Stimulated activated CD8-positive, alpha-beta memory T cell treated with anti-CD3 and anti-CD28 coated beads, Interleukin-15, amount 100 ng/mL, for 48 hours (primary cell): ENCODE data around the gene MTMR1.
A peak's percentile ranks its signal among the peaks of the same experiment; 100 is the strongest.

Source experiments
- DNase-seq, 2 donors: peaks; one replicate each; pipeline ENCODE4 v3.0.0-alpha.2; 2020; ENCODE audit warnings: low read depth in 2 of 2

Gene MTMR1

DNA sequence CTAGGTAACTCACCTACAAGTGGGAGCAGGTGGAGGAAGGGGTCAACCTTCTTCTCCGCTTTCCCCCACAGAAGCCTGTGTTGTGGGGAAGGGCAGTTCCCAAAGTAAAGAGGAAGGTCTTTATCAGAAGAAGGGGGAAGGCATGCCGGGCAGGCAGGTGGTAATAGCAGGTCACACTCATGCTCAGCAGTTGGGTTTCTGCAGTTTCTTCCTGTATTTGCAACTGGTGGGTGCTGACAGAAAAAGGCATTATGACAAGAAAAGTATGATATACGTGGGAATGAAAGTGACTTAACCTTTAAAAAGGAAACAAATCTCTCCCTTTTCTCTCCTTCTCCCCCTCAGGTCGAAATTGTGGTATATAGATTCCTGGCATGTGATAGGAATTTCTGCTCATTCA is 3.7 kb downstream of the MTMR1 start:
- DNase-seq: no peak

DNA sequence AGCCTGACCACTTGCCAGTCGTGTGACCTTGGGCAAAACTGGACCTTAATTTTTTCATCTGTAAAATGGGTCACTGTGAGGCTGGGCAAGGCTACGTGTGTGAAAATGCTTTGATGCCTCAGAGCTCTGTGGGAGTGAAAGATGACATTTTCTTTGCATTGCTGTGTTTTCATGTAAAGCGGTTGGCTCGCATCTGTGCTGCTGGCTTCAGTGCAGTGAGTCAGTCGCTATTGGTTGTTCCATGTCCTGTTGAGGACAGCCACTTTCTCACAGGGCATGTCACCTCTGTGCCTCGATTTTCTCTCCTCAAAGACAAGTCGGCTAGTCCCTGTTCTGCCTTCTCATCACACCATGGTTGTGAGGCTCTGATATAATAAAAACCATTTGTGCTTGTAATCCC is 4.4 kb downstream of the MTMR1 start:
- no peak for DNase-seq

DNA sequence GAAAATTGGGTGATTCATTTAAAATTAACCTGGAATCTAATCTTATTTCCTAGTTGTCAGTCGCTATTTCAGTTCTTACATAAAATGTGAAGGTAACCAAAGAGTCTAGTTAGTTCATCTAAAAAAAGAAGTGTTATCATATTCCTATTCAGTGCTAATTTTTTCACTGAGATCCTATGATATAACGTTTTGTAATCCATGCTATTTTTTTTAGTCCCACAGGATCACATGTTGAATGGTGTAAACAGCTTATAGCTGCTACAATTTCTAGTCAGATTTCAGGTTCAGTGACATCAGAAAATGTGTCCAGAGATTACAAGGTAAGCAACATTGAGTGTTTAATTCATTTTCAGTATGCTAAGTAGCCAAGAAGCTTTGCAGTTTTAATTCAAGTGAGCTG is 5.8 kb downstream of the MTMR1 start:
- no peak for DNase-seq

DNA sequence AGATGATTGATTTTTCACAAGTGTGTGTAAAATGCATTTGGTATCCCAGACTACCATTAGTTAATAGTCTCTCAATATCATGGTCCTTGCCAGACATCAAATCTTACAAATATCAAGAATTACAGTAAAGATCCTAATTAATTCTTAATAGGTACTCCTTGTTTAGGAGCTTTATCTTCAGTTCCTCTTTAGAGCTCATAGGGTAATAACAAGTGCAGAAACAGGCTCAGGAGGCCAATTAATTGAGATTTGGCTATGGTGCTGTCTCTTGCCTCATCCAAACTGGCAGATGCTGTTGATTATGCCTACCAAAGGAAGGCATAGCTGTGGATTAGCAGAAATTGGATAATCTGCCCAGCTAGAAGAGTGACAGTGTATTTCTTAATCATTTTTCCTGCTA is 6.9 kb downstream of the MTMR1 start:
- DNase-seq: no peak

DNA sequence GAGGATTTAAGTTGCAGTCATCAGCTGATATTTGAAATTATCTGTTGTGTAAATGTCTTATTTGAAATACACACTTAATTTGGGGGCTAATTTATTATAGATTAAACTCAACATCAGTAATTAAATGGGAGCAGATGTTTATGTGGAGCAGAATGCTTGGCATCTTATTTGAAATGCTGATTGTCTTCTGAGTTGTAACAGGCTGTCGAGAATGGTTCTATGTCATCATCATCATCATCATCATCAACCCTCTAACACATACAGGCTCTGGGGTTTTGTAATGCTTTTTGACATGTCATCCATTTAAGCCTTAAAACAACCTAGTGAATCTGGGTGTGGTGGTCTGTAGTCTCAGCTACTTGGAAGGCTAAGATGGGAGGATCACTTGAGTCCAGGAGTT is 8.2 kb downstream of the MTMR1 start:
- DNase-seq: no peak

DNA sequence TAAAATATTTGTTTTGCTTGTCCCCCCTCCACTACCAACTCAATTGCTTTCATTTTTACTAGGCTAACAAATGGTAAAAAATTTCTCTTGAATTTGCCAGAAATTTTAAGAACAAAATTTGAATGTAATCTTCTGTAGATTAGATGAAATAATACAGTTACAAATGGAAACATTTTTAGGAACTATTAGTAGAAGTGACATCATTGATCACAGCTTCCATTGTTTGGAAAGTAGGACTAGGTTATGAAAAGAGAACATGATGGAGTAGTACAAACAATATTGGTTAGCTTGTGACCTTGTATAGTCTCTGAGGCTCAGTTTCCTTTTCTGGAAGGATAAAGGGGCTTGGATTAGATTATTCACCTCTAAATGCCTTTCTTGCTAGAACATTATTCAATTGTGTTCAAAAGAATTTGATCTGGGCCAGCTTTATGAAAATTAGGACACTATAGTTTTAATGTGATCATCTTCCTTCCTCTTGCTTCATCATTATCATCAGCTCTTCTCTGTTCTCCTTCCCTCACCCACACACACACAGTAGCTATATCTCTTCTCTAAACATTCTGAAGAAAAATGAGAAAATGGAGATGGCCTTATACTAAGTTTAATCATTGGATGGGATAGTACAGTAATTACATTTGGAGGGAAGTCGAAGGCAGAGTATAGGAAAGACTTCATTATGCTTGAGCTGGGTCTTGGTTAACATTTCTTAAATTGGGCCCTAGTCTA is 9.9 kb downstream of the MTMR1 start:
- DNase-seq: no peak

DNA sequence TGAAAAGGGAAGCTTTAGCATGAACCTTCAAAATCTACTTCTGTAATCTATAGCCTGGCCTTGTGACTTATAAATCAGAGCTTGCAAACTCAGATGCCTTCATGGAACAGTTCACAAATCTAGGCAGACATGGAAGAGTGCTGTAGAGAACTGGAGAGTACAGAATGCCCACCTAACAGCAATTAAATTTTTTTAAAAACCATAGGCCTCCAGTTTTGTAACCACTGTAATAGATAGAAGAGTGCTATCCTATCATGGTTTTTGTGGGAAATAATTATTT is 10.4 kb downstream of the MTMR1 start:
- DNase-seq: no peak

DNA sequence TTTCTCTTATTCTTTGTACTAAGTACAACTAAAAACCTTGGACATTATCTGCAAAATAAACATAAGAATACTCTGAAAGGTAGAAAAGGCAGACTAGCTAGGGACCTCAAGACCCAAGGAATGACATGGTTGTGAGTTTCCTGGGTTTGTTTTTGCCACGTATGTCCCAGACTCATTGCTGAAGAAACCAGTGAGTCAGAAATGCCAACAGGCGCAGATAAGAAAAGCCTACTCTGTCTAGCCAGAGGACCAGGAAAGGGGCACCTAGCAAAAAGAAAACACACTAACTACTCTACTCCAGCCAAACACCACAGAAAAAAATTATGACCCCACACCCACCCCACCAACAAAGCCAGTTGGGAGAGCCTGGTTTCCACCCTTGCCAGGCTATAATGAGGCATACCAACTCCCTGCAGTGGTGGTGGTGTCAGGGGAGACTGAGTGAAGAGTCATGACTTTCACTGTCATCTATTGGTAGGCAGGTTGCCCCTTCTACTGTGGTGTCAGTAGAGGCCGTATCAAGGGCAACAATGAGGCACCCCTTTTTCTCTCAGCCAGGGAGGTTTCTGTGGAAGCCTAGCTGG is 10.9 kb downstream of the MTMR1 start:
- no peak for DNase-seq

DNA sequence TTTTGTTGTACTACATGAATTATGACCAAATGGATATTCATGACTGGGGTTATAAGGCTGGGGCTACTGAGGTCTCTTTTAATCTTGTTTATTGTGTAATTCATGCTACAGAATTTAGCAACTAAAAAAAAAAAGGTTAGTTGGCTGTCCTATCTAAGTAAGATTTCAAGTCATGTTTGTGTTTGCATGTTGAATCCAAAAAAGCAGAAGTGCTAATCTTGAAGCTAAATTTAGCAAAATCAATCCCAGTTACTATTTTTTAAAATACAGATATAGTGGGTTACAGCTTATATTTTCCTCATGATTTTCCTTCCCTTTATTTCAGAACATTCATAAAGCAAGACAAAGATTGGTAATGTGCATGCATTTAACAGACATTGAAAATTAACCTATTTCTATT is 19.4 kb downstream of the MTMR1 start:
- DNase-seq: no peak

DNA sequence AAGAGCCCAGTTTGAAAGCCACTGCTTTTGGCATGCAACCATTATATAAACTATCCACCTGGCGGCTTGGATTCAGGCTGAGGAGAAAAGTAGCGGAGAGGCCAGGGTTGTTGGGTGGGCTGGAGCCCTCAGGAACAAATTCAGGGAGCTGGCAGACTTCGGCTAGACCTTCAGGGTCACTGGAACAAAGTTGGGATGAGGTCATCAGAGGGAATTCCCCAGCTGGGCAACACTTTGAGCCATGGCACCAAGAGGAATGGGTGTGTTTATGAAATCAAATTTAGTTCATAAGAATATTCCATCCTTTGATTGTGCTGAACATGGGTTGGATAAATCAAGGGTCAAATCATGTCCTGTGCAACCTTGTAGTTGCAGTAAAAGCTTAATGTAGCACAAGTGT is 22.0 kb downstream of the MTMR1 start:
- DNase-seq: no peak

DNA sequence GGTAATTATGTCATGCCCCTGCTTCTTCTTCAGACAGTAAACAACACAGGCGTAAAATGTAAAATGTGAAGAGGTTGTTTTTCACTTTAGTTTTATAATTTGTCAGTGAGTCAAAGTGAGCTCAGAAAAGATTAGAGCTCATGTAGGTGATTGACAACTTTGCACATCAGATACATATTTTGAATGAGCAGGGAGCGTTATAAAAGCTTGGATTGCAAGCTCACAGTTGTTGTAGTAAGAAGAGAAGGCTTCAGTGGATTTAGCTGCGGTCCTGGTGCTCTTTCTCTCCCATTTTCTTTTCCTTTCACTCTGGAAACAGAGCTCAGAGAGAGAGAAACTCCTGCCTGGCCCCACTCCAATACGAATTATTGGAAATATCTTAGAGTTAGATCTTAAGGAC is 26.4 kb downstream of the MTMR1 start:
- no peak for DNase-seq

DNA sequence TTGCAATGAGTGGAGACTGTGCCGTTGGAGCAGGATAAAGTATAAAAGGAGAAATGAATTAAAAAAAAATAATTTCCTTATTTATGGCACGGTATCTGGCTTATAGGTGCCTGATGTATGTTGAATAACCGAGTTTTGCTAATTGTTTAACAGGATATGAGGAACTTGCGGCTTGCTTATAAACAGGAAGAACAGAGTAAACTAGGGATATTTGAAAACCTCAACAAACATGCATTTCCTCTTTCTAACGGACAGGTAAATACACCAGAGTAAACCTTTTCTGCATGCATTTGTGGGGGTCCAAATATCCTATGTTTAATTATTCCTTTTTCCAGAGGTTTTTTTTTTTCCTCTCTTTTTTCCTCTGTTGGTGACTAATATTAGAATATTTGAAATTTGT is 36.8 kb downstream of the MTMR1 start:
- no peak for DNase-seq

DNA sequence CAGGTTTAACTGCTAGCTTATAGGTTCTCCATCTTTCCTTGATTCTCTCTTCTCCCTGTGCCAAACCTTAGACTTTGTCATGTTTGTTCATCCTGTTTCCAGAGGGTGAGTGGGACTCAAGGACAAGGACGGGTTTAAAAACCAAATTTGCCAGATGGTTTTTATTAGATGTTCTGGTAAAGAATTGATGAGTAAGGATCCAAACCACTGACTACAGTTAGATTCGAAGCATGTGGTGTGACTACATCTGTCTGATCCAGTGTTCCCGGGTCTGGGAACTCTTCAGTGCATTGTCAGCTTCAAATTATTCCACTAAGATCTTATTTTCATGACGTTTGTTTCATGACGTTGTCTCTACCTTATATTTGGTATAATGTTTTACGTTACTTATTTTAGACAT is 37.5 kb downstream of the MTMR1 start:
- DNase-seq: no peak

DNA sequence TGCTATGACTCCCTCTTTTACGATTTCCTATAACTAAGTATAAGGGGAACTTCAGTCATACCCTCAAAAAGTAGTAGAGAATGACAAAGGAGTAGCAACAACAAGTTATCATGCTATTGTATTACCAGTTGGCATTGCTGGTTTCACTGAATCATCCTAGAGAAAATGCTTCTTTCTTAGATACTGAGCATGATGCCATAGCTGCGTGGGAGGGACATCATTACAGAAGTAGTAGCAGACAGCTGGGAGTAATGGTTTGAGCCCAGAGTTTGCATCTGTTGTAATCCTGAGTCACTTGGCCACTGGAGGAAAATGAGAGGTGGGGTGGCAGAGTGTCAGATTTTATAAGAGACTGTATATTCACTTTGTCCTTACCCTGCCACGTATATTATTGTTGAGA is 38.6 kb downstream of the MTMR1 start:
- DNase-seq: peak; percentile 39 to 43

DNA sequence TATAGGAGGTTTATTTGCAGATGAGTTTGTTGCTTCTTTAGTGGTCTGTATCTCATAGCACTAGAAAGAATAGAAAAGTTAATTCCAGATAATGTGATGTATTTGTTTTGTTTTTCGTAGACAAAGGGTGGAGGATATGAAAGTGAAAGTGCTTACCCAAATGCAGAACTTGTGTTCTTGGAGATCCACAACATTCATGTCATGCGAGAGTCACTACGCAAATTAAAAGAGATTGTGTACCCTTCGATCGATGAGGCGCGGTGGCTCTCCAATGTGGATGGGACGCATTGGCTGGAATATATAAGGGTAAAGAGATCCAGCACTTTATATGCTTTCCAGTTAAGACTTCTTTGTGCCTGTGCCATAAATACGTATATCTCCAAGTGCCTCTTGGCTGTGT is 43.3 kb downstream of the MTMR1 start:
- no peak for DNase-seq

DNA sequence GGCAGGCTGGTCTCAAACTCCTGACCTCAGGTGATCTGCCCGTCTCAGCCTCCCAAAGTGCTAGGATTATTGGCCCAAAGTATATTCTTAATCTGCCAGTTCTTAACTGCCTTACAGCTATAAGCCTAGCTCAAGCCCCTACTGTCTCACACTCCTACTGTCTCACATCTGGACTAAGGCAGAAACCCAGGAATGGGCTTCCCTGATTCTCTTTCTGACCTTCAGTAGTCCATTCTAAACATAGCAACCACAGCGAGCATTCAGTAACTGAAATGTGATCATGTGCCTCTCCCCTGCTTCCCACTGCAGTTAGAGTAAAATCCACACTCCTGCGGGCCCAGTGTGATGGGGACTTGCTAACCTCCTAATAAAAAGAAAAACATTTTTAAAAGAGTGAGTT is 58.9 kb downstream of the MTMR1 start:
- no peak for DNase-seq

DNA sequence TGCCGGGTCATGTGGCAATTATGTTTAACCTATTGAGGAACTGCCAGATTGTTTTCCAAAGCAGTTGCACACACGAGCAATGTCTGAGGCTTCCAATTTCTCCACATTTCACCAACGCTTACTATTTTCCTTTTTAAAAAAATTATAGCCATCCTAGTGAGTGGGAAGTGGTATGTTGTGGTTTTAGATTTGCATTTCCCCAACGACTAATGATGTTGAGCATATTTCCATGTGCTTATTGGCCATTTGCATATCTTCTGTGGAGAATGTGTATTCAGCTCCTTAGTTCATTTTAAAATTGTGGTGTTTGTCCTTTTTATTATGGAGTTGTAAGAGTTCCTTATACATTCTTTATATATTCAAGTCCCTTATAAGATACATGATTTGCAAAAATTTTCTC is 60.2 kb downstream of the MTMR1 start:
- DNase-seq: no peak

DNA sequence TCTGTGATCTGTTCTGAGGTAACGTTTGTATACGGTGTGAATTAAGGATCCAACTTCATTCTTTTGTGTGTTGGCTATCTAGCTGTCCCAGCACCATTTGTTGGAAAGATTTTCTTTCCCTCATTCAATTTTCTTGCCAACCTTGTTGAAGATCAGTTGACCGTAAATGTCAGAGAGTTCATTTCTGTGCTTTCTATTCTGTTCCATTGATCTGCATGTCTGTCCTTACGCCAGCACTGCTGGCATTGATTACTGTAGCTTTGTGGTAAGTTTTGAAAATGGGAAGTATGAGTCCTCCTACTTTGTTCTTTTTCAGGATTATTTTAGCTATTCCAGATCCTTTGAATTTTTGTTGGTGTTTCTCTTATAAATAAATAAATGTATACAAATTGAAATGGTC is 60.8 kb downstream of the MTMR1 start:
- no peak for DNase-seq

DNA sequence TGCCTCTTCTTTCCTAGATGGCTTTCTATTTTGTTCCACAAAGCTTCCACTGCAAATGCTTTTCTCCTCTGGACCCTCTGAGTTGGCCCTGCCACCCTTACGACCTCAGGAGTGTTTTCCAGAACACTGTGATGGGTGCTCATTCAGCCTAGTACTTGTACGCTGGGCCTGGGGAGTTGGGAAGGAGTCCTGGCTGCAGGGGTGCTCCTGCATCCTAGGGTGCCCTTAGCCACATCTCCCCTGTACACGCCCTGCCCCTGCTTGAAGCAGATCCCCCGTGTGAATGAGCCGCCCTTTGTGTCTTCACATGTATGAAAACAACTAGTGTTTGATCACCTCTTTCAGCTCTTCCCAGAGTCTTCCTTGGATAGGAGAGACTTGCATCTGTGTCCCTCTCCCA is 64.2 kb downstream of the MTMR1 start:
- no peak for DNase-seq

DNA sequence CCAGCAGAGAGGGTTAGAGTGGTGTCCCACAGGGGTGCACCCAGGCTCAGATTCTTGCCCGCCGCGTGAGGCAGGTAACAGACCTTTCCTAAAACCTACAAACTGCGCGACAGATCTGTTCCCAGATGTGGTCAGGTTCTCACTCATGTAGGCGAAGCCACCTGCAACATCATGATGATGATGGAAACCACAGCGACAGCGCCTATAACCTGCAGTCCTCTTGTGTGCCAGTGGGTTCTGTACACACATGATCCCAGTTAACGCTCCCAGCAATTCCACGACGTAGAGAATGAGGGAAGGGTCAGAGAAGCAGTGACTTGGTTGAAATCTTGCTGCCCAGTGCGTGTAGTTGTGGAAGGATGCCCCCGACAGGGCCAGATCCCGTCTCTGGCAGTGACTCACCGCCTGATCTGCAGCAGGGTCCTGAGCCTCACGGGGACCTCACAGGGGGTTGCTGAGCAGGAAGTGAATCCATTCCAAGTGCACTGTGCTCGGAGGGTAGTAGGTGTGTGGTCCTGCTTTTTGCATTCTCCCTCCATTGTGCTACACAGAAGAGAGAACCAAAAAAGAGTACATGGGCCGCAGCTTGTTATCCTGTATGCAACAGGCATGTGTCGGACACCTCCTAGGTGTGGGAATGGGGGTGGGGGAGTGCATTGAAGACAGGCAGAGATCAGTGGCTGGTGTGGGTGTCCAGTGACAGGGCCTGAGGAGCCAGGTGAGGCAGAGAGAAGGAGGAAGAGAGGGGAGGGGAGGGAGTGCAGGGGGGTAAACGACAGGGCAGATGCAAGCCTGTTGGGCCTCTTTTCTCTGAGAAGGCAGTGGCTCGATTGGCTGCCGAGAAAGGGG is 66.6 kb downstream of the MTMR1 start:
- DNase-seq: no peak

DNA sequence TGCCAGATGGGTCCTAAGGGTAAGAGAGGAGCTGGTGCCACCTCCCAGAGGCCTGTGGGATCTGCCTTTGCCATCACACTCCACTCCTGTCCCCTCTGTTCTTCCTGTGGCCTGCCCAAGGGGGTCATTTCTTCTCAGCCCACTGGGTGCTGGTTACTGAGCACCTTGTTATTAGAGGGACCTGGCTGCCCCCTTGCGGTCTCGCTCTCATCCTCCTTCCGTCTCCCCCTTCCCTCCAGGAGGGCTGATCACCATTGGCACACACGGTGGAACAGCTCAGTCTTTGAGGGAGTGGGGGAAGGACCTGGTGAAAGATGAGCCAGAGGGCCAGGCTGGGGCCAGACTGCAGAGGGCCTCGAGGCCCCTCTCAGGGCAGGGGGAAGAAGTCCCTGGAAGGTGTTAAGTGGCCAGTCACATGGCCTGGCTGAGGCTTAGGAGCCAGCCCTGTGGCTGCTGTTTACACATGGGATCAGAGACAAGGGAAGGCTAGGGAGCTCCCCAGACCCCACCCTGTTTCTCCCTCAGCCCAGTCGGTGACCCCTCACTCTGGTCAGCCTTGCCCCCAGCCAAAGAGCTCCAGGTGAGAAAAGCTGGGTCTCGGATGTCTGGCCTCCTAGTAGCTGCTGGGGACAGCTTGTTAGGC is 68.1 kb downstream of the MTMR1 start:
- no peak for DNase-seq

DNA sequence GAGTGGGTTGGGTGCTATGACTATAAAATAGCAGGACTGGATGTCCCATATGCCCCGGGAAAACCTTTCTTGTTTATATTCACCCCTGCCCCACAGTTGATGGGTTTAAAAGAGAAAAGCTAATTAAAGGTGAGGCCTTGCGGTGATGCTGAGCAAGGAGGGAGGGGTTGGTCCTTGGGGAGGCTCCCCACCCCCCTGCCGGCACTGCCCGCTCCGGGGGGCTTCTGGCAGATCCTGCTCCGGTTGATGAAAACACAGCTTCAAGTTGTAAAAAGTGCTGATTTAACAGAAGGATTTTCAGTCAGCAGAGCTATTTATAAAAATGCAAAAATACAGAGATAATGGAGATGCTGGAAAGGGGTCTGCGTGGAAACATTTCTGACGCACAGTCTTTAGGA is 68.6 kb downstream of the MTMR1 start:
- DNase-seq: no peak
